Epidermal melanocyte (primary cell): ENCODE results near the gene TOR4A.

Source experiments
- DNase-seq: peaks from one replicate; pipeline ENCODE4 v3.0.0; 2011; ENCODE audit warnings: low spot score; ENCODE audit not compliant: insufficient read length

TOR4A gene

DNA sequence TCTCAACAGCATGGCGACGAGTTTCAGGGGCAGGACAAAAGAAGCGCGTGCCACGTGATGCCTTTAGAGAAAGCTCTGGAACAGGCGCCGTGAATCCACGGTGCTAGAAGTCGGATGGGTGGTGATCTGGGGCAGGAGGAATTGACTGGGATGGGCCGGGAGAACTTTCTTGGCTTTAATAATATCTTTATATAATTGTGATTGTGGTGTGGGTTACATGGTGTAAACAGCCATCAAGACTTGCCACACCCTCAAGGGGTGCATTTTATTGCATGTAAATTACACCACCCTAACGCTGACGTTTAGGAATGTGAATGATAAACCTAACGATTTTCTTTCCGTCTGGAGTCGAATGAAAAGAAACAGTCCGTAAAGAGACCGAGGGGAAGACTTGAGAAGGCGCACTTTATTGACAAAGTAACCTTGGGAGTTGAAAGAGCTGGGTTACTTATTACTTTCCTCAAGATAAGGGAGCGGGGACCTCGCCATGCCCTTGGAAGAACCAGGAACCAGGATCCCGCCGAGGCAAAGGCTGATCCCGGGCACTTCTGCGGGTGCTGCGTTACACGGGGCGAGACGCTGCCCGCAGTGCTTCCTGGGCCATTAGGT, 16.1 kb downstream of the TOR4A start:
- DNase-seq: no peak

DNA sequence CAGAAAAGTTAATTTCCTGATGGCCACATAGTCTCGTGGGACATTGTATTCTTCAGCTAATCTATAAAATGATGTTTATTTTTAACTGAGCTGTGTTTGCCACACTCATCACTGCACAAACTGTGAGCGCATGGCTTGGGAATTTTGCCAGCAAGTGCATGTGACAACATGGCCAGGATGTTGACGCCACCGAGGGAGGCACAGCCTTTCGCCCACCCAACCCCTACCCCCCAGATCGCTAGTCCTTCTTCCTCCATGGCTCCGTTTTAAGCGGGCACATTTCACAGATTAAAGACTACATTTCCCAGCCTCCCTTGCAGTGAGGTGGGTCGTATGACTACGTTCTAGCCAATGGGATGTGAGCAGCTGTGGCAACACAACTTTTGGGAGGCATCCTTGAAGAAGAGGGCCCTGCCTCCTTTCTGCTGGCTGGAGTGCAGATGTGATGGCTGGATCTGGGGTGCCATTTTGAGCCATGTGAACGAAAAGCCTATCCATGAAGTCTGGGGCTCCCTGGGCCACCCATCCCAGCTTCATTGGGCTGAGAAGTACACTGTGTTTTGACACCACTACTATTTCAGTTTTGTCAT, 16.7 kb downstream of the TOR4A start:
- no peak for DNase-seq

DNA sequence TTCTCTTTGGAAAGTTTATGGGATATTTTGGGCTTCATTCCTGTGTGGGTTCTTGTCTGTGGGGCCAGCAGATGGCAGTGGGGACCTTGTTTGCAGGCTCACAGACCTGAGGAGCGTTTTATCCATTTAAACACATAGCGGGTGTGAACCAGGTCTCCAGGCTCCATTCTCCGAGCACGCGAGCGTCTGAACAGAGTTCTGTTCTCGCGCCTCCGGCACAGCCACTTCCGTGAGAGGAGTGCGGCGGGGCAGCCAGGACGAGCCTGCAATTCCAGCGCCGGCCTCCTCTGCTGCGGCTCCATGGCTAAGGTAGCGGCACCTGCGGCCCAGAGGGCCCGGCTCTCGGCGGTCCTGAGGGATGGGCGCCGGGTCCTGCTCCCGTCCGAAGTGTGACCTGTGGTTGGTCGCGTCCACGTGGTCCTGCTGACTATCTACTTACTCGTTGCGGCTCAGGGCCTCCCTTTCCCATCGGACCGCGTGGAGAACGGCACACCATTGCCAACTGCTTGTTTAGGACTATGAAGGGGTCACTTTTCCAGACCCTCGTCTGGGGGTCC, 17.2 kb downstream of the TOR4A start:
- peak; percentile 69 for DNase-seq

DNA sequence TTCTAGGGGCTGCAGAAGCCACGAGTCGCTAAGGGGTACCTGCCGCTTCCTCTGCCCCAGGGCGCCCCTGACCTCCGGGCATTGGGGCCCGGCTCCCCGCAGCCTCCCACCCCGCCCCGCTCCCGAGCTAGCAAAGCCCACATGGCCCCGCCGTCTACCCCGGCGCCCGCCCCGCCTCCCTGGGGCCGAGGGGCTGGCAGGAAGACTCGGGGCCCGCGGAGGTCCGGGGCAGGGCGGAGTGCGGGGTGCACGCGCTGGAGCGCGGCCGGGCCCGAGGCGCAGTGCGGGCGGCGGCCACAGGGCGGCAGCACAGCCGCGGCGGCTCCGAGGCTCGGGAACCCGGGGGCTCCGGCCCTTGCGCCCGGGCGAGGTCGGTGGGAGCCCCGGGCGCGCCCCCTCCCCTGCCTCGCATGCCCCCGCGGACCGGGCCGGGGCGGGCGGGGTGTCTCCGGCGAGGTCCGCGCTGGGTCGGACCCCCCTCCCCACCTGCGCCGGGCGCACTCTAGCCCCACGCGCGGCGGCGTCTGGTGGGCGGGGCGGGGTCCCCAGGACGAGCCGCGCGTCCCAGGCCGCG, 17.8 kb downstream of the TOR4A start:
- peak; percentile 85 for DNase-seq

DNA sequence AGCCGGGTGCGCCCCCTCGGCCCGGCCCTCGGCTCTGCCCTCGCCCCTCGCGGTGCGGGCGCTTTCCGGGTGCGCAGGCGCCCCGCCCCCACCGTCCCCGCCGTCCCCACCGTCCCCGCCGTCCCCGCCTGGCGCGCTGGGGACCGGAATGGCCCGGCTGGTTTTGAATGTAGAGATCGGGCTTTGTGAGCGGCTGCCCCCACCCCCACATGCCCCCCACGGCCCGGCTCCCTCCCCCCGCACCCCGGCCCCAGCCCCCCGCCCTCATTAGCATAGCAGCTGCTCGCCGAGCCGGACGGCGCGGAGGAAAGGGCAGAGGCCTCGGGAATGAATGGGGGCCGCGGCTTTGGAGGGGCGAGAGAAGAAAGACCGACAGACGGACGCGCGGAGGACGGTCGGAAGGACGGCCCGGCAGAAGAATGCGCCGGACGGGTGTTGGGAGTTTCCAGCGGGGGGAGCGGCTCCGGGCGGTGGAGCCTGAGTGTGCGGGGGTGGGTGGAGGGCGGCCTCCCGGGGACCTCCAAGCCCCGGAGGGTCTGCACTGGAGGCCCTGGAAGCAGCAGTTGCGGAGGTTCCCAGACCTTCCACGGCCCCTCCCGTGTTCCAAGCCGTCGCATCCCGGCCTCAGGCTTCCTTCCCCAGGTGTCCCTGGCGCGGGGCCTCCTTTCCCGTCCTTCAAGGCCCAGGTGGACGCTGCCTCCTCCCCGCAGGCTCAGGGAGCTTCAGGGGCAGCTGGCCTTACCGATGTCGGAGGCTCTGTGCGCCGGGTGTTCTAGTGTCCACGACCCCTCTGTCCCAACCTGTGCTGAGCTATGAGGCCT, 18.5 kb downstream of the TOR4A start:
- no peak for DNase-seq

DNA sequence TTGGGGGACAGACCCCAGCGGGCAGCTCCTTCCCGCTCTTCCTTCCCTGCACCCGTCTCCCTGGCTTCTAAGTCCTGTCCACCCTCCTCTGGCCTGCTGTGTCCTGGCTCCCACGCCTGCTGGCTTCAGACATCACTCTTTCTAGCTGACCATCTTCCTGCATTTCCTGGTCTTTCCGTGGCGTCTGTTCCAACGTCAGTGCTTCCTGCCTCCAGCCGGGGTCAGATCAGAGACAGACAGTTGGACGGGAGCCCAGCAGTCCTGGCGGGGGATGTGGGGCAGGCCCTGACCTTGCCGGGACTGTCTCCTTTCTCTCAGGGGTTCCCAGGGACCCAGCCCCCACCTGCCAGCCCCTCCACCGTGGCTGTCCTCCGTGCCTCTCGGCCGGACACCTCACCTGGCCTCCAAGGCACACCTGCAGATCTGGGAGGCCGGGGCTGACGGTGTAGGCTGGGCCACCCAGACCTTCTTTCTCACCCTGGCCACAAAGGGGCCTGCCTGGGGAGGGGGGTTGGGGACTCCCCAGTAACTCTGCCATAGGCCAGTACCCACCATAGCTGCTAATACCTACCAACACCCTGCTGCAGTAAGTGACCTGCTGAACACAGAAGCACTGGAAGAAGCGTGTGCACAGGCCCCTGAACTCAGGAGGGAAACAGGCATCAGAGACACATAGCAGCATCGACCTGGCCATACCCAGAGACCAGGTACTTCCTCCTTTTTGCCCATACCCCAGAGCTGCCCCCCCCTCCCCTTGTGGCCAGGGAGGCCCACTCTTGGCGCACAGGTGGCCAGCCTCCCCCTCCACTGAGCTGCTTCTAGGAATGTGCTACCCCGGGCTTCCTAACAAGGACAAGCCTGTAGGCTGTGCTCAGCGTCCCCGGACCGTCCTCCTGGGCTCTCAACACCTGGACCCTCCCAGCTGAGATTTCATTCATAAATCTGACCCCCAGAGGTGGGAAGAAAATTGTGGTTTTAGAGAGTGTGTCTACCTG, 19.4 kb downstream of the TOR4A start:
- no peak for DNase-seq

DNA sequence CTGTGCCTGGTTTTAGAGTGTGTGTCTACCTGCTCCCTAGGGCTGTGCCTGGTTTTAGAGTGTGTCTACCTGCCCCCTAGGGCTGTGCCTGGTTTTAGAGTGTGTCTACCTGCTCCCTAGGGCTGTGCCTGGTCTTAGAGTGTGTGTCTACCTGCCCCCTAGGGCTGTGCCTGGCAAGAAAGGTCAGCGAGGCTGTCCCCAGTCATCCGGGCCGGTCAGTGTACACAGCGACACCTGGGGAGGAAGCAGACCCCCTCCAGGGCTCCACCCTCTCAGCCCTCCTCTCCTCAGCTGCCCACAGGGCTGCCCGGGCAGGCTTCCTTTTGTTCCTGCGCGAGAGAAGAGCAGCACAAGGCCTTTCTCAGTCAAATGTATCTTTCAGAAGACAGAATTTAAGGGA, 20.4 kb downstream of the TOR4A start:
- no peak for DNase-seq

DNA sequence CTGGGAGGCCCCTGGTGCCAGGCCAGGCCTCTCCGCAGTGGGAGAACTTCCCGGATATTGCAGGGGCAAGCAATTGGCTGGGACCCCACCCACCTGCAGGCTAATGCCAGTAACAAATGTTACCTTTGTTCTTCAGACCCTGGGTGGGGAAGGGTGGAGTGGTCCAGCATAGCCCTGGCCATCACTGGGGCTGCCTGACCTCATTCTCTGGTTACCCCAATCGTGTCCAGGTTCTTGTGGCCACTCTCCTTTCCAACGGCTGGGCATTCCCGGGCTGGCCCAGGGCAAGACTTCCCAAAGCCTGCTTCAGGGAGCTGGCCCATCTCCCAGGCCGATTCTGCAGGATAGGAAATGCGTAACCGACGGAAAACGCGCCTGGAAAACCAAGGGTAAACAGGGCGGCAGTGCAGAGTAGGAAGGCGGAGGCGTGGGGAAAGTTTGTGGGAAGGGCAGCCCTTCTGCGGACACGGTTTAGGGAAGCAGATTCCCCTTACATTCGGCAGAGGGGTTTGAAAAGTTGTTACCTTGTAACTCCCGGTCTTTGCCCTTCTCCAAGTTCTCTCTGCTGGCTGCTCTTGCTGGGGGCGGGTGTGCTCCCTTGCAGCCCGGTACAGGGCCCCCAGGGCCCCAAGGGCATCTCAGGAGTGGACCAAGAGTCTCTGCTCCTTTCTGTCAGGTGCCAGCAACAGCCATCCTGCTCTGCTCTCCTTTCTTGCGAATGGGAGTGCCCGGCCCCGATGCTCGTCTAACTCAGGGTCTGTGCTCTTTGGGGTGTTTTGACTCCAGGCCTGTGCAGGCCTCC, 21.1 kb downstream of the TOR4A start:
- no peak for DNase-seq

DNA sequence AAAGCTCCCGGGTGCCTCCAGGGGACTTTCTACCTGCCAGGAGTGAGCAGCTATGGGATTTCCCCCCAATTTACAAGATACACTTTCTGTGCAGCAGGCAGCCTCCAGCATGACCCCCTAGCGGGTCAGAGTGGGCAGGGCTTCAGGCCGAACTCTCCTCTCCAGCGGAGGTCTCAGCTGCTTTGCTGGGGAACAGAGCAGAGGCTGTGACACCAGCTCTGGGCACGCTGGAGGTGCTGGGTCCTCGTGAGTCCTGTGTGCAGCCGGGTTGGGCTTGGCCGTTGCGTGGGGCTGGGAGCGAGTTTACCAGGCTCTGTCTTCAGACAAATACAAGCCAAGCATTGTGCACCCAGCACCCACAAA, 21.7 kb downstream of the TOR4A start:
- DNase-seq: no peak

DNA sequence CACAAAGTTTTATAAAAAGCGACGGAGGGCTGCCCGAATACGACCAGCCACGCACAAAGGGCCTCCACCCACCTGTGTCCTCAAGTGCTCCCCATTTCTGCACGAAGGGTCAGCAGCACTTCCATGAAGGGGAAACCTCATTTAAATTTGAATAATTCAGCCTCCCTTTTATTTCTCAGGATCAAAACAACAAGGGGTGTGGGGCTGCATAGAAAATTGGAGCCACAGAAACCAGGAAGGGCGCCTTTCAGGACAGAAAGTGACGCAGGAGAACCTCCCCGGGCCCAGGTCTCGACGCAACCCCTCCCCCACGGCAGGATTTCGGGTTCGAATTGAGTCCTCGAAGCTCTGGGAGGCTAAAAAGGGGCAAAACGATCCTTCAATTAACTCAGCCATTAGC, 22.4 kb downstream of the TOR4A start:
- no peak for DNase-seq

DNA sequence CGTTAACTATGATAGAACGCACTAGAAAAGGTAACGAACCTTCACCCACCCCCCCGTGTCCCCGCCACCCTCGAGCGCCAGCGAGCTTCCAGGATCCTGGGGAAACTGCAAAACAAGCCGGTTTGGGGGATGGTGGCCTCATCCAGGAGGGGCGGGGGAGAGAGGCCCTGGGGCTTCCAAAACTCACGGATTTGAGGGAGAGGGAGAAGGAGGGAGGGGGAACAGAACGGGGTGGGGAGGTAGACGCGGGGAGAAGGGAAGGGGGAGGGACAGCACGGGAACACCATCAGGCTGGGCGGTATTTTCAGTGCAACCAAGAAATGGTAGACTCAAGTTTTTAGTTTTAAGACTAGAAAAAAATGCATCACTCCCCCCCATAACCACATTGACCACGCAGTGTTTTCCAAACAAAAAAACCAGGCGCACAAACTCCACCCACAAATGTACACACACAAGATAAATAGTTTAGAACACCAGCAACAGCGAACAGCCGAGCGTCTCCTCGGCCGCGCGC, 23.1 kb downstream of the TOR4A start:
- DNase-seq: no peak

DNA sequence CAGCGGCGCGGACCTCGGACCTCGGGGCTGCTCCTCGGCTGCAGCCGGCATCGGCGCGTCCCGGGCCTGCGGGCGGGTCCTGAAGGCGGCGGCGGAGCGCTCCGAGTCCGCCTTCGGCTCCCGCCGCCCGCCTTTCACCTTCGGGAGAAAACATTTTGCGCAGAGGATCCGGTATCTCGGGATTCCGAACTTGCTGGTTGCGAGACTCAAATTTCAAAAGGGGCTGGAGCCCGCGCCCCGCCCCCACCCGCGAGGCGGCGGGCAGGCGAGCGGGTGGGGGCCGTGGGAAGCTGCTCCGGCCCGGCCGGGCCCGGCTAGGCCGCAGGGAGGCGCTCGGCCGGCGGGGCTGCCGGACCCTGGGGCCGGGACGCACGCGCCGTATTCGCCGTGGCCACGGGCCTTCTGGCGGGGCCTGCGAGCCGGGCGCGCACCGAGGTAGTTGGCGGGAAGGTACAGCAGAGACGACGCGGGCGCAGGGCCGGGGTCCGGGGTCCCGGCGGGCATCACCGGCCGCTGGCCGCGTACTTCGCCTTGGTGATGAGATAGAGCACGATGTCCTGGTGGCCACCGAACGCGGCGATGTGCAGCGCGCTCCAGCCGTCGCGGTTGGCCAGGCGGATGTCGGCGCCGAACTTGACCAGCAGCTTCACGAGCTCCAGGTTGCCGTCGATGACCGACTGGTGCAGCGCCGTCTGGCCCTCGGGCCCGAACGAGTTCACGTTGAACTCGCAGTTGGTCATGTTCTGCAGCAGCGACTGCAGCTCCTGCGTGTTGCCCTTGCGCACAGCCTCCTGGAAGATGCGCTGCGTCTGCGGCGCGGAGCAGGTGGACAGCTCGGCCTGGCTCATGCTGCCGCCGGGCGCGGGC, 23.8 kb downstream of the TOR4A start:
- DNase-seq: no peak

DNA sequence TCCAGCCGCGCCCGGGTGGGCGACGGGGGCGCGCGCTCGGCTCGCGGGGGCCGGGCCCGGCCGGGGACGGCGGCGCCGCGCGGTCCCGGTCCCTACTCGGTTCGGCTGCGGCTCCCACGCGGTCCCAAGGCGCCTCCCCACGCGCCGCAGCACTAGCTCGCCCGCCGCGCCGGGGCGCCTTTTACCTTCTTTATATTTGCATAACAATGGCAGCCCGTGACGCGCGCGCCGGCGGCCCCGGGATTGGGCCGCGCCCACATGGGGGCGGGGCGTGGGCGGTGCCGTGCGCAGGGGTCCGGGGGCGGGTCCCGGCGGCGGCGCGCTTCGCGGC, 24.6 kb downstream of the TOR4A start, which contains the start of gene NRARP:
Gene NRARP, minus strand, starts transcription at position 154 of the 331 bp plus-strand sequence. CDS start 343 bp downstream, outside the sequence.
- peak; percentile 72 for DNase-seq

DNA sequence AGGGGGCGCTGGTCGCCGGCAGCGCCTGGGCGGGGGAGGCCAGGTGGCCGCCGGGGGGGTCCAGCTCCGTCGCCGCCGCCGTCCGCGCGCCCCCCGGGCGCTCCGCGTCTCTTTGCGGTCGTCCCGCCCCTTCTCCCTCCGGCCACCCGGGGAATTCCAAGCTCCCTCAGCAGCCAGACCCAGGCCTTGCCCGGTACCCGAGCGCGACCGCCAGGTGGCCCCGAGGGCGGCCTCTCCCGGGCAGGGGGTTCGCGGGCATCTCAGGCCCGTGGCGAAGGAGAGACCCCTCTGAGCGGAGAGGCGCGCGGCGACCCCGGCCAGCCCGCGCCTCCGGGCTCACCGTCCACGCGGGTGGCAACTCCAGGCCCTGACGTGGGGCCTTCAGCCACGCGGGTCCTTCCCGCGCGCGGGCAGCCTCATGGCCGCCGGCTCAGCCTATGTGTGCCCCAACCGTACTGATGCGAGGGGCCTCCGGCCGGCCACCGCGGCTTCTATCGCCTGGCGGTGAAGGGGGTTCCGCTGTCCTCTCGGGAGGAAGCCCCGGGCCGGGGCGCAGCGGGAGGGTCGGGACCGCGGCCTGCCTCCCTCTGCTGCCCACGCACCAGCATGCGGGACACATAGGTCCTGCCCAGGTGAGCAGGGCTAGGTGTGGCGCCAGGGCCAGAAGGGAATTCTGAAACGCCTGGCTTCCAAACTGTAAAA, 25.1 kb downstream of the TOR4A start:
- DNase-seq: peak; percentile 79

DNA sequence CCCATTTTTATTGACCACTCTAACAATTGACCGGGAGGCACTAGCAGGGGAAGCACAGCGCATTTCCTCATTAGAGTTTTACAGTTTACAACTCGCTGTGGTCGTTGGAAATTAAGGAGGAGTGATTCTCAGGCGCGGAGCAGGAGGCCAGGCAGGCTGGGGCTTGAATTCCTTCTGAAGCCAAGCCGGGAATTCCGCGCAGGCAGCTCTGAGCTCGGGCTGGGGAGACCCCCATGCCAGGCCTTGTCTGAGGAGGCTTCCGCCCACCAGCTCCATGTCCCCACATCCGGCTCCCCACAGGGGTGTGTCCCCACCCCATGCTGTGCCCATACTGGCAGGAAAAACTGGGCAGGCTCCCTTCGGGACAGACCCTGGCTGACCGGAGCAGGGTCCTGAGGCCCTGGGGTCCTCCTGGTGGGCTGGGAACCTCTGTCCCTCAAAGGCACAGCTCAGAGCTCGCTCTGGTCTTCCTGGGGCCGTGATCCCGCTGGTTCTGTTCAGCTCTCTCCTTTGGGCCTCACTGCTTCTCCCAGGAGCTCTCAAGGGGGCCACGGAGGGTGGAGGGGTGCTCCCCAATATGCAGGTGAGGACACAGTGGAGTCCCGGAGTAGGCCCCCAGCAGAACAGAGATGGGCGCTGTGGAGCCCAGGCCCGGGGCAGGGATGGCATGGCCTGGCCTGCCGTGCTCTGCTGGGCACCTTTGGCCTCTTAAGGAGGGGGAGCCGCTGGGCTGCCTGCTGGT, 25.8 kb downstream of the TOR4A start:
- no peak for DNase-seq

DNA sequence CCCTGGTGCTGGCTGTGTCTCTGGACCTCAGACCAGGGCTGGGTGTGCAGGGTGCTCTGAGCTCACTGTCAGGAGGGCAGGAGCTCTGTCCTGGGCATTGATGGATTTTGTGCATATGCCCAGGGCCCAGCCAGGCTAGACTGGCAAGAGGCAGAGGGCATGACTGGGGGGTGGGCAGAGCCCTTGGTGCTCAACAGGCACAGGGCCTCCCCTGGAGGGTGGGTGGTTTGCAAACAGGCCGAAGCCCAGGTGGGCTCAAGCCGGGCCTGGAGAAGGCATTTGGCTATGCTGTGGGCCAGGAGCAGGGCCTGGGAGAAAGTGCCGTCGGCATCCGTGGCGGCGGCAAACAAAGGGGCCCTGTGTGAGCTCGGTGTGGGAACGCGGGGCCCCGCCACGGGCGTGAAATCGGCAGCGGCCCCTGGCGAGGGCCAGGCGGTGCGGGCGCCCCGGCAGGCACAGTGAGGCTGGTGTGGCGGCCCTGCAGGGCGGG, 26.4 kb downstream of the TOR4A start:
- DNase-seq: peak; percentile 51

DNA sequence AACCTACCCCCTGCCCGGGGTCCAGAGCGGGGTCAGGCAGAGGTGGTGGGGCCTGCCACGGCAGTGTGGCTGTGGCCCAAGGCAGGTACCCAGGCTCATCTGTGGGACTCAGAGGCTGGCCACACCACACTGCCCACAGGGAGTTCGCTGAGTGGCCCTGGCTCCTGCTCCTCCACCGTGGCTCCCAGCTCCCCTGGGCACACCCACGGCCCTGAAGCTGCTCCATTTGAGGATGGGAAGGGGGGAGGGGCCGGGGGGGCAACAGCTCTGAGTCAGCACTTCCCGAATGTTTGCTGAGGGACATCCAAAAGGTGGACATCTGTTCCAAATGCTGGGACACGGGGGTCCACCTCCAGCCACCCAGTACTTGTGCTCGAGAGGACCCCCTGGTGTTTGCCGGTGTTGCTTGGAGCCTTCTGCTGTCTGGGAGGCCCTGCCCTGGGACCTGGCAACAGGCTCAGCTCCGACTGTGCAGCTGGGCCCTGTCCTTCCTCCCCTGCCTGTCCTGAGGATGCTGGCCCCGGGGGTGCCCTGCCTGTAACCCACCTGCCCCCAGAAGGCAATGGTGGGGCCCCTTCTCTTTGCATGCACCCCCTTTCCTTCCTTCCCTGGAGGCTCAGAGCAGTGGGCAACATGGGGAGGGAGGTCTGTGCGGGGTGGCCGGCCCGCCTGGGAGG, 27.0 kb downstream of the TOR4A start:
- DNase-seq: no peak
